ENCODE results near the gene USP20. TPM values are rescaled to one million over a fixed set of nuclear protein-coding genes. Genes with fewer than 3 reads are reported as not detected.

The USP20 gene
- total and polyA plus RNA-seq, 10 of the 15 experiments (the other 5 are each of a cell fraction or from before 2014, with no cell fraction given), result 0.66 to 23.3 (median 11.0) TPM

DNA sequence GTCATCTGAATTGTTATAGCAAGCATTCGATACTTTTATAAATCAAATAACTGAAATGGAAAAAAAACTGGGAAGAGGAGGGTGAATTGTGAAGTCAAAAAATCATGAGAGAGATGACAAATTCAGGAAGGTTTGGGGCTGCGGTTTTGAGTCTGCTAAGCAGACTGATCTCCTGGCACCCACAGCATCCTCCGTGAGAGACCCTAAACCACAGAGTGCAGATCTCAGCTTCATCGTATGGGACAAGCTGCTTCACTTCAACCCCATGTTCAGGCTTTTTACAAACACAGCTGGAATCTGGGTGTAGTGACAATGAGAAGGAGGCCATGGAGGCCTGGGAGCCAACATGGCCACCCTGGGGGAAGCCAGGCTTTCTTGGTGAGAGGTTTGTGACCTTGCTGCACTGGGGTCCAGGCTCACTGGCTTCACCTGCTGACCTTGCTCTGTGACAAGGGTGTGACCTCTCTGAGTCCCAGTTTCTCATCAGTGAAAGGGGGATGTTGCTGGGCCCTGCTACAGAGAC lies 19.4 kb downstream of the USP20 start:
- RAD21 ChIA-PET (ENCODE audit: unreplicated experiment), result no interaction called here
- DNase-seq (ENCODE audit: low read depth, low spot score) (no peak), ATAC-seq (no peak), FAIRE-seq (no peak)
- Histone ChIP-seq H3K4me2 (ENCODE audit: control insufficient read depth, insufficient read depth) (no peak overlapping the region), H3K4me1 (ENCODE audit: control insufficient read depth, insufficient read depth, low read length) (no peaks in the 10 kb centered on the region), H3K9ac (ENCODE audit: control insufficient read depth, insufficient read depth, low read length) (no peak overlapping the region), H3K36me3 (ENCODE audit: control insufficient read depth in 2 of 2, insufficient read depth in 2 of 2, low read length in 1 of 2) (peaks cover 0 to 8% of the 10 kb centered on the region in 2 experiments; a peak in 3 of 4 replicates), H3K79me2 (ENCODE audit: control insufficient read depth, insufficient read depth, low read length) (no peaks in the 10 kb centered on the region), H3K27me3 (replicated peaks in 1 of 2; ENCODE audit: control insufficient read depth in 2 of 2, insufficient read depth in 2 of 2, low read length in 1 of 2) (no peaks in the 10 kb centered on the region), H3K4me3 (no peak overlapping the region), H3K27ac (ENCODE audit: control insufficient read depth, insufficient read depth) (no peak overlapping the region), H4K20me1 (ENCODE audit: control insufficient read depth, insufficient read depth) (no peaks in the 10 kb centered on the region), H2AFZ (ENCODE audit: control insufficient read depth, low read depth, low read length) (no peak overlapping the region), H3K9me3 (replicated peaks; ENCODE audit: control insufficient read depth, insufficient read depth, low read length) (no peaks in the 10 kb centered on the region)
- intact Hi-C loops (cut with micrococcal nuclease; ENCODE audit: unreplicated experiment) (no loop called here), in situ Hi-C loops (cut with MboI) (no loop called here)
- SMC1A ChIA-PET (ENCODE audit: uncharacterized antibody, unreplicated experiment), result interaction anchor here (0.6 kb wide), 1 partner anchor 475 kb away, joined by 3 read pairs; no protein-coding TSS in a partner anchor
- POLR2A ChIA-PET, result no interaction called here
- TF ChIP-seq ATF7 (IDR thresholded peaks at IDR 0.05; ENCODE audit: low read depth) (no peak), FOXM1 (IDR thresholded peaks at IDR 0.05; ENCODE audit: low read depth, low read length) (no peak), RFX5 (IDR thresholded peaks at IDR 0.05; ENCODE audit: low read depth, low read length) (no peak), NR2C2 (IDR thresholded peaks at IDR 0.05; ENCODE audit: borderline replicate concordance, control insufficient read depth, insufficient read length, low read depth) (no peak), SMAD5 (IDR thresholded peaks at IDR 0.05; ENCODE audit: low read depth) (no peak), STAT3 (IDR thresholded peaks at IDR 0.05; ENCODE audit: low read depth, low read length) (no peak), DPF2 (IDR thresholded peaks at IDR 0.05) (no peak), WRNIP1 (IDR thresholded peaks at IDR 0.05; ENCODE audit: borderline replicate concordance, low read depth, low read length) (no peak), BCL11A (IDR thresholded peaks at IDR 0.05; ENCODE audit: low read depth, low read length) (no peak), ZZZ3 (IDR thresholded peaks at IDR 0.05; ENCODE audit: control insufficient read depth, insufficient read length, low read depth) (no peak), LARP7 (IDR thresholded peaks at IDR 0.05) (no peak)
- TF ChIP-seq, protein P1, sequence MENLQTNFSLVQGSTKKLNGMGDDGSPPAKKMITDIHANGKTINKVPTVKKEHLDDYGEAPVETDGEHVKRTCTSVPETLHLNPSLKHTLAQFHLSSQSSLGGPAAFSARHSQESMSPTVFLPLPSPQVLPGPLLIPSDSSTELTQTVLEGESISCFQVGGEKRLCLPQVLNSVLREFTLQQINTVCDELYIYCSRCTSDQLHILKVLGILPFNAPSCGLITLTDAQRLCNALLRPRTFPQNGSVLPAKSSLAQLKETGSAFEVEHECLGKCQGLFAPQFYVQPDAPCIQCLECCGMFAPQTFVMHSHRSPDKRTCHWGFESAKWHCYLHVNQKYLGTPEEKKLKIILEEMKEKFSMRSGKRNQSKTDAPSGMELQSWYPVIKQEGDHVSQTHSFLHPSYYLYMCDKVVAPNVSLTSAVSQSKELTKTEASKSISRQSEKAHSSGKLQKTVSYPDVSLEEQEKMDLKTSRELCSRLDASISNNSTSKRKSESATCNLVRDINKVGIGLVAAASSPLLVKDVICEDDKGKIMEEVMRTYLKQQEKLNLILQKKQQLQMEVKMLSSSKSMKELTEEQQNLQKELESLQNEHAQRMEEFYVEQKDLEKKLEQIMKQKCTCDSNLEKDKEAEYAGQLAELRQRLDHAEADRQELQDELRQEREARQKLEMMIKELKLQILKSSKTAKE (IDR thresholded peaks at IDR 0.05; ENCODE audit: low read depth, poor library complexity, severe bottlenecking), result no peak
- TF ChIP-seq, protein P2, sequence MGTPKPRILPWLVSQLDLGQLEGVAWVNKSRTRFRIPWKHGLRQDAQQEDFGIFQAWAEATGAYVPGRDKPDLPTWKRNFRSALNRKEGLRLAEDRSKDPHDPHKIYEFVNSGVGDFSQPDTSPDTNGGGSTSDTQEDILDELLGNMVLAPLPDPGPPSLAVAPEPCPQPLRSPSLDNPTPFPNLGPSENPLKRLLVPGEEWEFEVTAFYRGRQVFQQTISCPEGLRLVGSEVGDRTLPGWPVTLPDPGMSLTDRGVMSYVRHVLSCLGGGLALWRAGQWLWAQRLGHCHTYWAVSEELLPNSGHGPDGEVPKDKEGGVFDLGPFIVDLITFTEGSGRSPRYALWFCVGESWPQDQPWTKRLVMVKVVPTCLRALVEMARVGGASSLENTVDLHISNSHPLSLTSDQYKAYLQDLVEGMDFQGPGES (IDR thresholded peaks at IDR 0.05), result no peak
- TF ChIP-seq, protein P3, sequence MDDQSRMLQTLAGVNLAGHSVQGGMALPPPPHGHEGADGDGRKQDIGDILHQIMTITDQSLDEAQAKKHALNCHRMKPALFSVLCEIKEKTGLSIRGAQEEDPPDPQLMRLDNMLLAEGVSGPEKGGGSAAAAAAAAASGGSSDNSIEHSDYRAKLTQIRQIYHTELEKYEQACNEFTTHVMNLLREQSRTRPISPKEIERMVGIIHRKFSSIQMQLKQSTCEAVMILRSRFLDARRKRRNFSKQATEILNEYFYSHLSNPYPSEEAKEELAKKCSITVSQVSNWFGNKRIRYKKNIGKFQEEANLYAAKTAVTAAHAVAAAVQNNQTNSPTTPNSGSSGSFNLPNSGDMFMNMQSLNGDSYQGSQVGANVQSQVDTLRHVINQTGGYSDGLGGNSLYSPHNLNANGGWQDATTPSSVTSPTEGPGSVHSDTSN (IDR thresholded peaks at IDR 0.05; ENCODE audit: insufficient replicate concordance, low read depth, low read length), result no peak
- BruUV-seq (replicated peaks), result no TSS peak
- 97% methylated on average over 4 of the region's 4 CpGs for WGBS (ENCODE audit: insufficient coverage, insufficient replicate concordance, low lambda C conversion rate, missing lambda C conversion rate)
- CTCF ChIA-PET, result interaction anchor here (1.2 kb wide), 1 partner anchor 11 kb away, joined by 3 read pairs; no protein-coding TSS in a partner anchor
